Fibroblast of lung (primary cell): Measurements from ENCODE around the gene PTPN9. TPM values are rescaled to one million over a fixed set of nuclear protein-coding genes. Genes with fewer than 3 reads are reported as not detected.

ENCODE experiments used
- DNase-seq, 2 donors: peaks; one replicate each; pipeline versions ENCODE4 v3.0.0 to v3.0.0-alpha.2; 2010; ENCODE audit warnings: low read depth in 2 of 2
- H2AFZ ChIP-seq: 2 replicates; pipeline ENCODE4 v1.5.1; 2012; ENCODE audit warnings: low read length, control low read depth, inconsistent platforms
- H3K27ac ChIP-seq: 2 replicates; pipeline ENCODE4 v1.5.1; 2011; ENCODE audit warnings: low read length, control low read depth; ENCODE audit not compliant: insufficient read depth
- H3K27me3 ChIP-seq: 2 replicates; pipeline ENCODE4 v1.5.1; 2011; ENCODE audit warnings: mild to moderate bottlenecking, low read length; ENCODE audit not compliant: control insufficient read depth, insufficient read depth
- H3K36me3 ChIP-seq: 2 replicates; pipeline ENCODE4 v1.5.1; 2011; ENCODE audit warnings: low read length; ENCODE audit not compliant: control insufficient read depth, insufficient read depth
- H3K4me1 ChIP-seq: 2 replicates; pipeline ENCODE4 v1.5.1; 2011; ENCODE audit warnings: low read length; ENCODE audit not compliant: control insufficient read depth, insufficient read depth; ENCODE audit errors: extremely low read depth
- H3K4me2 ChIP-seq: 2 replicates; pipeline ENCODE4 v1.5.1; 2011; ENCODE audit warnings: low read length, control low read depth; ENCODE audit not compliant: insufficient read depth; ENCODE audit errors: extremely low read depth
- H3K4me3 ChIP-seq, 4 experiments: fragments of 200-600 bp in 1 of 4; sonication (generic) in 1 of 4; replicated peaks in 1 of 4; 2 replicates each; pipeline ENCODE4 v1.5.1; 2011 to 2016; ENCODE audit warnings: low read length in 4 of 4, low read depth in 3 of 4, mild to moderate bottlenecking in 3 of 4, control low read depth in 2 of 4, inconsistent platforms in 1 of 4, mixed read lengths in 1 of 4; ENCODE audit not compliant: insufficient read depth in 1 of 4; ENCODE audit errors: control extremely low read depth in 1 of 4
- H3K79me2 ChIP-seq: 2 replicates; pipeline ENCODE4 v1.5.1; 2012; ENCODE audit warnings: mild to moderate bottlenecking, low read length, inconsistent platforms; ENCODE audit not compliant: control insufficient read depth, insufficient read depth
- H3K9ac ChIP-seq: 2 replicates; pipeline ENCODE4 v1.5.1; 2011; ENCODE audit warnings: mild to moderate bottlenecking, low read length, control low read depth; ENCODE audit not compliant: insufficient read depth
- H3K9me3 ChIP-seq: 2 replicates; pipeline ENCODE4 v1.5.1; 2012; ENCODE audit warnings: low read depth, low read length; ENCODE audit not compliant: control insufficient read depth, insufficient read depth
- H4K20me1 ChIP-seq: 2 replicates; pipeline ENCODE4 v1.5.1; 2011; ENCODE audit warnings: low read length; ENCODE audit not compliant: control insufficient read depth, insufficient read depth; ENCODE audit errors: extremely low read depth
- EZH2 ChIP-seq: IDR thresholded peaks from 2 replicates; pipeline ENCODE4 v1.5.1; 2012; ENCODE audit warnings: low read length, control low read depth, mild to moderate bottlenecking; ENCODE audit errors: missing control alignments
- polyA plus RNA-seq, 2 donors: library from polyadenylated mRNA; depleted of rRNA in 1 of 2; stranded (reverse) in 1 of 2; unstranded in 1 of 2; fragments of >200 nt; gene quantifications; 2 replicates each; pipeline ENCODE4 v1.2.1, GENCODE V29; 2011 to 2012; ENCODE audit warnings: missing spikeins in 1 of 2
- total RNA-seq: library from RNA; depleted of rRNA; stranded (reverse); fragments of >200 nt; gene quantifications from 2 replicates; pipeline ENCODE4 v1.2.1, GENCODE V29; 2014
- TF ChIP-seq, protein P1 (sequence below), 2 donors: IDR thresholded peaks in 1 of 2; conservative IDR thresholded peaks in 1 of 2; 1 replicate in 1 of 2; 2 replicates in 1 of 2; pipeline ENCODE4 v1.5.1; 2011 to 2012; ENCODE audit warnings: low read length in 2 of 2, control low read depth in 1 of 2, inconsistent platforms in 1 of 2, low read depth in 1 of 2, mild to moderate bottlenecking in 1 of 2

The PTPN9 gene
- total and polyA plus RNA-seq, 2 donors (not counting 1 experiment from before 2014, with no cell fraction given): 20.6 to 41.6 TPM

DNA sequence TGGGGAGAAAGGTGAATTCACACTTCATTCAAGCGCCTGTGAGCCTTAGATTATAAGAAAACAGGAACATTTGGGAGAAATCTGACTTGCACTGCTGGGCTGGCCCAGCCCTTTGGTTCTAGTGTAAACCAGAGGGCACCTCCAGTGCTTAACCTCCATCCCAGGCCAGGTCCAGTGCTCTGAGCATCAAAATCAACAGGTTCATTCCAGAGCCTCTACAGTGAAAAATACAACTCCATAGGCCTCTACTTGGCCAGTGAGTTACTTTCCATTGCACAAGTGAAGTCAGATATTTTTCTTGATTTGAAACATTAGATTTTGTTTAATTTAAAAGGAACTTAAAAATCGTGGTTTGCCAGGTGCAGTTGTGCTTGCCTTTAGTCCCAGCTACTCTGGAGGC, 43.4 kb upstream of the PTPN9 start:
- no peak overlapping the region for H3K4me2 ChIP-seq
- H4K20me1 ChIP-seq: no peaks in the 10 kb centered on the region
- no peak overlapping the region for H2AFZ ChIP-seq
- H3K9me3 ChIP-seq: no peaks in the 10 kb centered on the region
- DNase-seq: no peak
- H3K9ac ChIP-seq: no peak overlapping the region
- H3K4me3 ChIP-seq: no peak overlapping the region
- TF ChIP-seq, protein P1, sequence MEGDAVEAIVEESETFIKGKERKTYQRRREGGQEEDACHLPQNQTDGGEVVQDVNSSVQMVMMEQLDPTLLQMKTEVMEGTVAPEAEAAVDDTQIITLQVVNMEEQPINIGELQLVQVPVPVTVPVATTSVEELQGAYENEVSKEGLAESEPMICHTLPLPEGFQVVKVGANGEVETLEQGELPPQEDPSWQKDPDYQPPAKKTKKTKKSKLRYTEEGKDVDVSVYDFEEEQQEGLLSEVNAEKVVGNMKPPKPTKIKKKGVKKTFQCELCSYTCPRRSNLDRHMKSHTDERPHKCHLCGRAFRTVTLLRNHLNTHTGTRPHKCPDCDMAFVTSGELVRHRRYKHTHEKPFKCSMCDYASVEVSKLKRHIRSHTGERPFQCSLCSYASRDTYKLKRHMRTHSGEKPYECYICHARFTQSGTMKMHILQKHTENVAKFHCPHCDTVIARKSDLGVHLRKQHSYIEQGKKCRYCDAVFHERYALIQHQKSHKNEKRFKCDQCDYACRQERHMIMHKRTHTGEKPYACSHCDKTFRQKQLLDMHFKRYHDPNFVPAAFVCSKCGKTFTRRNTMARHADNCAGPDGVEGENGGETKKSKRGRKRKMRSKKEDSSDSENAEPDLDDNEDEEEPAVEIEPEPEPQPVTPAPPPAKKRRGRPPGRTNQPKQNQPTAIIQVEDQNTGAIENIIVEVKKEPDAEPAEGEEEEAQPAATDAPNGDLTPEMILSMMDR (conservative IDR thresholded peaks at IDR 0.05 in 1 of 2, IDR thresholded peaks at IDR 0.05 in 1 of 2; ENCODE audit: low read depth in 1 of 2, low read length in 2 of 2): no peak
- TF ChIP-seq EZH2: no peak
- H3K27me3 ChIP-seq: no peaks in the 10 kb centered on the region
- peaks cover 1% of the 10 kb centered on the region for H3K36me3 ChIP-seq
- H3K4me1 ChIP-seq: peaks cover 15% of the 10 kb centered on the region
- no peak overlapping the region for H3K27ac ChIP-seq
- H3K79me2 ChIP-seq: peaks cover 2% of the 10 kb centered on the region

DNA sequence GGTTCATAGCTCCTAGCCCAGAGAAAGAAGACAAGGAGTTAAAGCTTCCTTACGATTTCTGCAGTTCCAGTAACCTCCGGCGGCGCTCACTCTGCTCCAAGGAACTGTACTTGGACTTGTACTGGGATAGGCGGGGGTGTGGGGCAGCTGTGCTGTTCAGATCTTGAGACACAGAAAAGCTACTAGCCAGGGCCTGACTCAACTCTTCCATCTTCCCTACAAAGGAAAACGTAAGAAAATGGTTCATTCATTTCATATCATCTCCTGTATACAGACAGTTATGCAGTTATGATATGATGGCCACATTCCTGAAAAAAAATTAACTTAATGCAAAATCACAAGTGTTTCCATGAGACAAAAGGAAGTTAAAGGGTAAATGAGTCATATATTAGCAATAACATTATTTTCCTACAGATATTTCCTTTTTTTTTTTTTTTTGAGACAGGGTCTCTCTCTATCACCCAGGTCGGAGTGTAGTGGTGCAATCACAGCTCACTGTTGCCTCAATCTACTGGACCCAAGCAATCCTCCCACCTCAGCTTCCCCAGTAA, 41.8 kb upstream of the PTPN9 start:
- Histone ChIP-seq H3K79me2 (peaks cover 2% of the 10 kb centered on the region), H3K4me3 (peak overlapping the region in 3 of 4 experiments; percentile 1 to 57 (median 55)), H3K4me2 (peak overlapping the region; percentile 79), H3K36me3 (peaks cover 8% of the 10 kb centered on the region), H3K9ac (peak overlapping the region; percentile 28), H3K27me3 (no peaks in the 10 kb centered on the region), H3K4me1 (peaks cover 12% of the 10 kb centered on the region), H3K27ac (peak overlapping the region; percentile 69), H2AFZ (no peak overlapping the region), H4K20me1 (no peaks in the 10 kb centered on the region), H3K9me3 (no peaks in the 10 kb centered on the region)
- TF ChIP-seq, protein P1 (conservative IDR thresholded peaks at IDR 0.05 in 1 of 2, IDR thresholded peaks at IDR 0.05 in 1 of 2; ENCODE audit: low read depth in 1 of 2, low read length in 2 of 2): peak; percentile 45 to 47
- no peak for TF ChIP-seq EZH2
- peak; percentile 92 to 95 for DNase-seq

DNA sequence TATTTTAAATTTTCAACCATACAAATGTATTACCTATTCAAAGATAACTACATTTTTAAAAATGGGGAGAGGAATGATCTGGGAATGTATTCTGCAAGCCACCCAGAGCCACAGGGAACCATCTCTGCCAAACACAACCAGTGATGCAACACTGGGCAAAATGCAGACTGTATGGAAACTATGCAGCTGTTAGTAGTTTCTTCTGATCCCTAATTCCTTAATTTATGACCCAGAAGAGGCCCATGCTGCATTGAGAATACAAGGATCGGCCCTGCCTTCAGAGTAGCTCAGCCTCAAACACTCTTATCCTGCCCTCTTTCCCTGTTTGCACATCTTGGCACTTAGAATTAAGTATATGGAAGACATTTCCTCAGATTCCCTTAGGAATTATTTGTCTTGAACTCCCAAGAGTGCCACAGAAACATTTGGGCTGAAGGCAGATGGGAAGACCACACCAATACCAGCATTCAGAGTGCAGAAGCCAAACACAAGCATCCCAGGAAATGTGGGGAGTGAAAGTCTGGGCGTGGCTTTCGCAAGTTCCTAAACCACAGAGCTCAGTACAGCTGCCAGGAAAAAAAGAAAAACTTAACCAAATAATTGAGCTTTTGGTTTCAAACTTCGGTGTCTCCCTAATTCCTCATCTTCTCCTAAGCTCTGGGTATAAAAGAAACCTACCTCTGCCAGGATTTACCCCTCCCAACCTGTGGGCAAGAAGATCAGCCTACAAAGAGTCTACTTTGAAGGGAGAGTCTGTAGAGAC, 41.1 kb upstream of the PTPN9 start:
- peaks cover 9% of the 10 kb centered on the region for H3K36me3 ChIP-seq
- peak; percentile 75 to 78 for DNase-seq
- H3K9ac ChIP-seq: peak overlapping the region; percentile 28
- peaks cover 2% of the 10 kb centered on the region for H3K79me2 ChIP-seq
- H3K4me1 ChIP-seq: peaks cover 10% of the 10 kb centered on the region
- peak overlapping the region; percentile 69 for H3K27ac ChIP-seq
- H4K20me1 ChIP-seq: no peaks in the 10 kb centered on the region
- H3K9me3 ChIP-seq: no peaks in the 10 kb centered on the region
- H3K27me3 ChIP-seq: no peaks in the 10 kb centered on the region
- H2AFZ ChIP-seq: no peak overlapping the region
- peak overlapping the region; percentile 79 for H3K4me2 ChIP-seq
- TF ChIP-seq EZH2: no peak
- TF ChIP-seq, protein P1 (conservative IDR thresholded peaks at IDR 0.05 in 1 of 2, IDR thresholded peaks at IDR 0.05 in 1 of 2; ENCODE audit: low read depth in 1 of 2, low read length in 2 of 2): no peak
- H3K4me3 ChIP-seq: peak overlapping the region in 3 of 4 experiments; percentile 1 to 57 (median 55)
